K562 (cell line): ENCODE data around the gene RECK. TPM values are rescaled to one million over a fixed set of nuclear protein-coding genes. Genes with fewer than 3 reads are reported as not detected.

ENCODE experiments used
- ATAC-seq: fragments of 200-7000 bp; cut with Tn5 transposase; 3 replicates; pipeline ENCODE4 v1.9.1; 2020; ENCODE audit warnings: moderate library complexity
- BruUV-seq: library from RNA; stranded (reverse); fragments of 400-500 nt; replicated peaks from 2 replicates; lab custom pipeline; 2021; lab: Mats Ljungman, UMichigan
- CTCF ChIA-PET: fragments of 300-600 bp; formaldehyde crosslinking; extraction: SDS; loops from one replicate; lab custom pipeline; 2021; ENCODE audit warnings: low intra/inter-chr PET ratio; lab: Yijun Ruan, JAX
- POLR2A ChIA-PET: fragments of 300-600, 350-650 bp; sonication (Branson Sonifier 250); formaldehyde crosslinking; extraction: SDS; loops from one replicate; lab custom pipeline; 2021; ENCODE audit warnings: antibody characterized with exemption, inconsistent platforms; lab: Yijun Ruan, JAX
- DNase-seq, 4 experiments: peaks; one replicate each; pipeline versions ENCODE4 v3.0.0 to v3.0.0-alpha.2; 2011 to 2018; ENCODE audit warnings: low spot score in 3 of 4, mixed read lengths in 3 of 4; ENCODE audit errors: extremely low read depth in 1 of 4
- FAIRE-seq: peaks from 2 replicates; lab custom pipeline; 2011; peaks lifted over from hg19 to GRCh38; lab: Jason Lieb, UNC
- H2AFZ ChIP-seq: 2 replicates; pipeline ENCODE4 v1.6.0; 2011; ENCODE audit warnings: low read depth, low read length, control low read depth, inconsistent platforms
- H3K27ac ChIP-seq: fragments of 200-600 bp; 3 replicates; pipeline ENCODE4 v1.8.0; 2011; ENCODE audit warnings: low read depth, mild to moderate bottlenecking, control low read depth, inconsistent platforms, low read length, moderate library complexity, mixed read lengths; ENCODE audit errors: extremely low read depth
- H3K27me3 ChIP-seq, 2 experiments: fragments of 300-600 bp in 1 of 2; 2 replicates in 1 of 2; 3 replicates in 1 of 2; pipeline versions ENCODE4 v1.6.0 to v1.8.0; 2011; ENCODE audit warnings: inconsistent platforms in 2 of 2, low read length in 2 of 2, mild to moderate bottlenecking in 1 of 2, mixed read lengths in 1 of 2, moderate library complexity in 1 of 2; ENCODE audit not compliant: control insufficient read depth in 2 of 2, insufficient read depth in 2 of 2
- H3K36me3 ChIP-seq: fragments of 300-600 bp; 3 replicates; pipeline ENCODE4 v1.8.0; 2011; ENCODE audit warnings: mild to moderate bottlenecking, low read length, inconsistent platforms; ENCODE audit not compliant: control insufficient read depth, insufficient read depth
- H3K4me1 ChIP-seq, 2 experiments: fragments of 200-600 bp in 1 of 2; replicated peaks in 1 of 2; 2 replicates in 1 of 2; 3 replicates in 1 of 2; pipeline versions ENCODE4 v1.5.1 to v1.8.0; 2011; ENCODE audit warnings: inconsistent platforms in 2 of 2, low read length in 2 of 2, mild to moderate bottlenecking in 1 of 2, mixed read lengths in 1 of 2, moderate library complexity in 1 of 2; ENCODE audit not compliant: control insufficient read depth in 2 of 2, insufficient read depth in 2 of 2
- H3K4me2 ChIP-seq: 2 replicates; pipeline ENCODE4 v1.6.1; 2011; ENCODE audit warnings: low read length, control low read depth, inconsistent platforms, mixed read lengths; ENCODE audit not compliant: insufficient read depth
- H3K4me3 ChIP-seq: fragments of 200-600 bp; sonication (generic), shearing (Covaris generic); 2 replicates; pipeline ENCODE4 v1.5.1; 2016; ENCODE audit warnings: control low read depth, inconsistent platforms
- H3K79me2 ChIP-seq: fragments of 200-600 bp; 3 replicates; pipeline ENCODE4 v1.8.0; 2011; ENCODE audit warnings: low read length, inconsistent platforms; ENCODE audit not compliant: control insufficient read depth, insufficient read depth
- H3K9ac ChIP-seq, 2 experiments: 2 replicates each; pipeline versions ENCODE4 v1.6.0 to v1.6.1; 2011; ENCODE audit warnings: low read depth in 2 of 2, low read length in 2 of 2, control low read depth in 1 of 2, inconsistent platforms in 1 of 2, mild to moderate bottlenecking in 1 of 2, mixed read lengths in 1 of 2; ENCODE audit not compliant: insufficient read depth in 1 of 2
- H3K9me1 ChIP-seq: one replicate; pipeline ENCODE4 v1.6.0; 2011; ENCODE audit warnings: inconsistent platforms, mild to moderate bottlenecking, low read length, moderate library complexity; ENCODE audit not compliant: control insufficient read depth, insufficient read depth
- H3K9me3 ChIP-seq: replicated peaks from 2 replicates; pipeline ENCODE4 v1.5.1; 2011; ENCODE audit warnings: low read depth, low read length, inconsistent platforms; ENCODE audit not compliant: control insufficient read depth, insufficient read depth
- H4K20me1 ChIP-seq: replicated peaks from 2 replicates; pipeline ENCODE4 v1.6.1; 2011; ENCODE audit warnings: low read length, inconsistent platforms, mixed read lengths; ENCODE audit not compliant: control insufficient read depth, insufficient read depth
- CAMTA2 ChIP-seq: fragments of 250-450 bp; sonication (Bioruptor Pico); conservative IDR thresholded peaks from 2 replicates; pipeline ENCODE4 v1.5.1; 2022
- EHMT2 ChIP-seq: fragments of 450-650 bp; IDR thresholded peaks from 2 replicates; pipeline ENCODE4 v1.6.1; 2018; ENCODE audit warnings: antibody characterized with exemption
- ZNF224 ChIP-seq: sonication (generic); formaldehyde crosslinking; IDR thresholded peaks from 2 replicates; pipeline ENCODE4 v1.8.0; 2022; ENCODE audit warnings: mild to moderate bottlenecking, missing genetic modification reagents
- ZNF316 ChIP-seq: fragments of 450-650 bp; IDR thresholded peaks from 2 replicates; pipeline ENCODE4 v1.6.1; 2016
- ZNF518B ChIP-seq: fragments of 250-450 bp; sonication (Bioruptor Pico); IDR thresholded peaks from 2 replicates; pipeline ENCODE4 v1.5.0; 2021; ENCODE audit warnings: mild to moderate bottlenecking, moderate library complexity
- ZNF586 ChIP-seq: fragments of 450-650 bp; formaldehyde crosslinking; conservative IDR thresholded peaks from 2 replicates; pipeline ENCODE4 v1.4.0; 2020; ENCODE audit warnings: mild to moderate bottlenecking, moderate library complexity
- ZNF696 ChIP-seq: fragments of 250-450 bp; sonication (Bioruptor Pico); conservative IDR thresholded peaks from 2 replicates; pipeline ENCODE4 v1.4.0; 2020; ENCODE audit warnings: mild to moderate bottlenecking, moderate library complexity
- WGBS: fragments of 100-300 bp; shearing (Covaris generic); methylation state at CpG from one replicate; pipeline ENCODE4 v1.1.6; 2016; ENCODE audit warnings: low coverage, mixed read lengths; ENCODE audit not compliant: insufficient coverage; ENCODE audit errors: missing lambda C conversion rate; 5-methylcytosine and 5-hydroxymethylcytosine counted together
- in situ Hi-C: fragments of 300-500 bp; cut with MboI; formaldehyde crosslinking; loops from 4 replicates; pipeline ENCODE4 v1.15.0; 2018; ENCODE audit warnings: inconsistent platforms, mixed read lengths
- intact Hi-C: fragments of 100-400 bp; cut with micrococcal nuclease; formaldehyde crosslinking; loops from 2 replicates; pipeline ENCODE4 v1.14.2; 2022
- polyA plus RNA-seq, 8 experiments: library from polyadenylated mRNA; depleted of rRNA in 4 of 8; stranded (reverse) in 5 of 8; unstranded in 3 of 8; fragments of >200 nt; fragmentation: Nextera tagmentation in 2 of 8; fragmentation: Illumina TruSeq in 1 of 8; extraction: Ambion mirVana in 2 of 8; extraction: Trizol in 1 of 8; gene quantifications; 2 replicates each; pipeline versions ENCODE4 v1.2.1 to v1.2.3, GENCODE V29; 2011 to 2014; ENCODE audit warnings: inconsistent platforms in 1 of 8, missing spikeins in 1 of 8
- total RNA-seq, 7 experiments: library from RNA; depleted of rRNA in 6 of 7; stranded (reverse); fragments of >200 nt in 6 of 7; fragmentation: Illumina TruSeq in 2 of 7; extraction: Trizol in 2 of 7; gene quantifications; 2 replicates each; pipeline versions ENCODE4 v1.2.1 to v1.2.3, GENCODE V29; 2011 to 2021; ENCODE audit warnings: low replicate concordance in 1 of 7

Gene RECK
- total and polyA plus RNA-seq, 9 of the 15 experiments (the other 6 are each of a cell fraction or from before 2014, with no cell fraction given), result 0.04 to 0.36 (median 0.16) TPM

- TF ChIP-seq CAMTA2 (CRISPR knock-in tag) (no peak), ZNF316 (no peak), ZNF586 (CRISPR knock-in tag) (no peak), EHMT2 (no peak)
Measured at GRCh38 chr9:36025746-36026145, 11.0 kb upstream of the RECK start (continued).

DNA sequence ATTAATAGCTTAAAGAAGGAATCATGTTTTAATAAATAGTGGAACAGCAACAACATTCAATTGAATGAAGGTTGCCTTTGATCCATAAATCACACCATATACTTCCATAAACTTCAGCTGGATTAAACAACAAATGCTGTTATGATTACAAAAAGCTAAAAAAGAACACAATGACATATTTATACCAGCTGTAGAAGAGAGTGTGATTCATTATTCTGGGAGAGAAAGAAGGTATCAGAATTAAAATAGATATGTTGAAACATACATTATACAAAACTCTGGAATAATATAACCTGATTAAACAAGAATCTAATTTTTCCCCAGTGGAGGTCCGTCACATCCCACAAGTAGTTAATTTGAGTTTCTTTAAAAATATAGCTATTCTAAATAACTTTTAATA lies 7.5 kb upstream of the RECK start:
- intact Hi-C loops, result no loop called here
- FAIRE-seq (no peak), DNase-seq (no peak), ATAC-seq (no peak)
- Histone ChIP-seq H3K9me1 (no peaks in the 10 kb centered on the region), H3K27ac (no peak overlapping the region), H3K4me1 (no peaks in the 10 kb centered on the region), H3K9me3 (0 out of 2 replicates have a peak, but pooled peaks cover 1% of the 10 kb centered on the region), H3K79me2 (no peaks in the 10 kb centered on the region), H4K20me1 (no peaks in the 10 kb centered on the region), H3K36me3 (no peaks in the 10 kb centered on the region), H2AFZ (no peak overlapping the region), H3K27me3 (no peaks in the 10 kb centered on the region; a peak in 2 of 5 replicates), H3K4me2 (no peak overlapping the region), H3K9ac (no peak overlapping the region), H3K4me3 (no peak overlapping the region)
- 0% methylated on average over 1 of the region's 1 CpG for WGBS
- ChIA-PET CTCF (no interaction called here), POLR2A (interaction anchor here (0.7 kb wide), 1 partner anchor 55 kb away, joined by 3 read pairs; no protein-coding TSS in a partner anchor)
- TF ChIP-seq ZNF224 (no peak), ZNF696 (CRISPR knock-in tag) (no peak), ZNF518B (CRISPR knock-in tag) (no peak)
- in situ Hi-C loops, result no loop called here
- BruUV-seq, result no TSS peak
